ENCODE results near the gene SEC31A. TPM values are rescaled to one million over a fixed set of nuclear protein-coding genes. Genes with fewer than 3 reads are reported as not detected.
"Not testable (repeated sequence)": the region's sequence is repeated elsewhere in the genome, so short reads cannot be mapped to it uniquely, and the experiment has no call there.

The SEC31A gene
- total and polyA plus RNA-seq, 12 donors, result 137 to 355 (median 205) TPM

- H3K4me3 ChIP-seq, result no peak overlapping the region
- H3K27ac ChIP-seq, result no peak overlapping the region
- peaks cover 0 to 85% of the 10 kb centered on the region in 2 donors for H3K36me3 ChIP-seq (replicated peaks in 1 of 2)
- H3K9me3 ChIP-seq (replicated peaks in 1 of 3), result no peaks in the 10 kb centered on the region
- no peaks in the 10 kb centered on the region for H3K27me3 ChIP-seq
- intact Hi-C loops (cut with DNase I), result no loop called here
- TF ChIP-seq, protein P1, sequence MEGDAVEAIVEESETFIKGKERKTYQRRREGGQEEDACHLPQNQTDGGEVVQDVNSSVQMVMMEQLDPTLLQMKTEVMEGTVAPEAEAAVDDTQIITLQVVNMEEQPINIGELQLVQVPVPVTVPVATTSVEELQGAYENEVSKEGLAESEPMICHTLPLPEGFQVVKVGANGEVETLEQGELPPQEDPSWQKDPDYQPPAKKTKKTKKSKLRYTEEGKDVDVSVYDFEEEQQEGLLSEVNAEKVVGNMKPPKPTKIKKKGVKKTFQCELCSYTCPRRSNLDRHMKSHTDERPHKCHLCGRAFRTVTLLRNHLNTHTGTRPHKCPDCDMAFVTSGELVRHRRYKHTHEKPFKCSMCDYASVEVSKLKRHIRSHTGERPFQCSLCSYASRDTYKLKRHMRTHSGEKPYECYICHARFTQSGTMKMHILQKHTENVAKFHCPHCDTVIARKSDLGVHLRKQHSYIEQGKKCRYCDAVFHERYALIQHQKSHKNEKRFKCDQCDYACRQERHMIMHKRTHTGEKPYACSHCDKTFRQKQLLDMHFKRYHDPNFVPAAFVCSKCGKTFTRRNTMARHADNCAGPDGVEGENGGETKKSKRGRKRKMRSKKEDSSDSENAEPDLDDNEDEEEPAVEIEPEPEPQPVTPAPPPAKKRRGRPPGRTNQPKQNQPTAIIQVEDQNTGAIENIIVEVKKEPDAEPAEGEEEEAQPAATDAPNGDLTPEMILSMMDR (IDR thresholded peaks at IDR 0.05), result no peak
- TF ChIP-seq POLR2A (IDR thresholded peaks at IDR 0.05), result no peak
- 40 to 48% (median 46%) methylated on average over 1 of the region's 1 CpG for WGBS, 4 donors
- no peak for DNase-seq
- peaks cover 0 to 5% of the 10 kb centered on the region in 2 donors for H3K4me1 ChIP-seq (replicated peaks in 1 of 2)
Observed at GRCh38 chr4:82839624-82840023, 51.3 kb downstream of the SEC31A start.

DNA sequence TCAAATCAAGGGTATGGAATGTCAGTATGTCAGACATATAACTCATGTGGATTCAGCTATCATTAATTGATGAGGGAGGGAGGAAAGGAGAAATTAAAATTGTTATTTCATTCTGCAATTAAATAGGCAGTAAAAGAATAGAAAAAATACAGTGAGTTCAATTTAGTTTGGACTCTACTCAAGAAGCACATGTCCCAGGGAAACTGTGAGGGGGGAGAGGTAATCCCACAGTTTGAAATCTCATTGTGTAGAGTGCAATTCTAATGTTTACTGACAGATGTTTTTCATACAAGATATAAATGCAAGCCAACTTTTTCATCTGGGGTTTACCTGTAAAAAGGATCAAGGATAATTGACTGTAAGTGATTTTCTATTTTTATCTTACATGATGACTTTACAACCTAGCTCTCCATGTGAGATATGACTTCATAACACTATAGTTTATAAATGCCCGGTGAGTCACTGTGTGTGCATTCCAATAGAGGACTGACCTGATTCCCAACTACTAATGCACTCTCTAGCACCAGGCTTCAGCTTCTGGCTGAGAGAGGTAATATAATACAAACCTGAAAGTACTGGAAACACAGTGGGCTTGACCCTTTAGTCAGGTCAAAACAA, 57.1 kb downstream of the SEC31A start:
- Histone ChIP-seq H3K27me3 (no peaks in the 10 kb centered on the region), H3K36me3 (replicated peaks in 1 of 2) (peaks cover 0 to 43% of the 10 kb centered on the region in 2 donors), H3K9me3 (replicated peaks in 1 of 3) (peaks cover 0 to 4% (median 0%) of the 10 kb centered on the region in 3 donors), H3K27ac (peak overlapping the region in 2 of 5 donors; percentile 2 to 6), H3K4me1 (replicated peaks in 1 of 2) (peaks cover 0 to 4% of the 10 kb centered on the region in 2 donors), H3K4me3 (no peak overlapping the region)
- 49 to 64% (median 54%) methylated on average over 1 of the region's 1 CpG for WGBS, 4 donors
- peak in 3 of 7 donors; percentile 19 to 39 (median 25) for DNase-seq
- intact Hi-C loops (cut with DNase I), result no loop called here
- TF ChIP-seq POLR2A (IDR thresholded peaks at IDR 0.05), result no peak
- TF ChIP-seq, protein P1 (IDR thresholded peaks at IDR 0.05), result peak in 2 of 6 experiments; percentile 8 to 12

DNA sequence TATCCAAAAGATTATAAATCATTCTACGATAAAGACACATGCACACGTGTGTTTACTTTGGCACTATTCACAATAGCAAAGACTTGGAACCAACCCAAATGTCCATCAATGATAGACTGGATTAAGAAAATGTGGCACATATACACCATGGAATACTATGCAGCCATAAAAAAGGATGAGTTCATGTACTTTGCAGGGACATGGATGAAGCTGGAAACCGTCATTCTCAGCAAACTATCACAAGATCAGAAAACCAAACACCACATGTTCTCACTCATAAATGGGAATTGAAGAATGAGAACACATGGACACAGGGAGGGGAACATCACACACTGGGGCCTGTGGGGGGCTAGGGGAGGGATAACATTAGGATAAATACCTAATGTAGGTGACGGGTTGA, 57.9 kb downstream of the SEC31A start:
- DNase-seq; H3K4me1 ChIP-seq (replicated peaks in 1 of 2); H3K9me3 ChIP-seq (replicated peaks in 1 of 3); intact Hi-C loops (cut with DNase I); H3K27me3 ChIP-seq; H3K4me3 ChIP-seq; H3K27ac ChIP-seq: not testable (repeated sequence)
- WGBS, 4 donors, result 84 to 92% (median 90%) methylated on average over 4 of the region's 4 CpGs
- H3K36me3 ChIP-seq (replicated peaks in 1 of 2), result peaks cover 0 to 43% of the 10 kb centered on the region in 2 donors

- peaks cover 0 to 4% (median 0%) of the 10 kb centered on the region in 3 donors for H3K9me3 ChIP-seq (replicated peaks in 1 of 3)
- H3K4me3 ChIP-seq, result no peak overlapping the region
- H3K27me3 ChIP-seq, result no peaks in the 10 kb centered on the region
- no peak for TF ChIP-seq POLR2A (IDR thresholded peaks at IDR 0.05)
- TF ChIP-seq, protein P1 (IDR thresholded peaks at IDR 0.05), result no peak
- 84 to 89% (median 87%) methylated on average over 3 of the region's 3 CpGs for WGBS, 4 donors
- no peaks in the 10 kb centered on the region for H3K4me1 ChIP-seq (replicated peaks in 1 of 2)
- H3K27ac ChIP-seq, result no peak overlapping the region
- peaks cover 0 to 88% of the 10 kb centered on the region in 2 donors for H3K36me3 ChIP-seq (replicated peaks in 1 of 2)
- DNase-seq, result no peak
- intact Hi-C loops (cut with DNase I), result loop anchor here in 1 of 2 donors (10.0 kb wide), 1 partner anchor 59 kb away; no protein-coding TSS in a partner anchor
Observed at GRCh38 chr4:82825425-82825824, 65.5 kb downstream of the SEC31A start.

DNA sequence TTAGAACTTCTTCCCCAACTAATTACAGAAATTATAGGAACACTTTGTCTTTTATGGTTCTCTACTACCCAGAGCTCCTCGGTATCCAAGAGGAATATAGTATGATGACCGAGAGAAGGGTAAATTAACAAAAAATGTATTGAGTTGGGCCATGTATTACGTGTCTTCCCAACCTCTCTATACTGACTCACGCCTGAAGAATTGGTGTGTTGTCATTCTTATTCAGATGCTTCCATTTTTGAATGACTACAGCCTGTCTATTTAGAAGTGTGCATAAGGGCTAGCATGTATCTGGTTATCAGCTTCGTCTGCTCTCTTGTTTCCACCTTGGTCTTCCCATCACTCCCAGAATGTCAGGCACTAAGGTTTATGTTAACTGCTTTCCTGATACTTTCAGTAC, 67.9 kb downstream of the SEC31A start:
- DNase-seq, result no peak
- peaks cover 0 to 98% of the 10 kb centered on the region in 2 donors for H3K36me3 ChIP-seq (replicated peaks in 1 of 2)

More for the DNA sequence above, 67.9 kb downstream of the SEC31A start:
- TF ChIP-seq POLR2A (IDR thresholded peaks at IDR 0.05), result no peak
- TF ChIP-seq, protein P1 (IDR thresholded peaks at IDR 0.05), result no peak
- Histone ChIP-seq H3K4me1 (replicated peaks in 1 of 2) (no peaks in the 10 kb centered on the region), H3K9me3 (replicated peaks in 1 of 3) (no peaks in the 10 kb centered on the region), H3K27ac (no peak overlapping the region), H3K27me3 (no peaks in the 10 kb centered on the region), H3K4me3 (no peak overlapping the region)
- WGBS, 4 donors, result 90 to 97% (median 95%) methylated on average over 5 of the region's 5 CpGs
- intact Hi-C loops (cut with DNase I), result loop anchor here in 1 of 2 donors (10.0 kb wide), 1 partner anchor 62 kb away; no protein-coding TSS in a partner anchor

Data from adrenal gland (tissue), 12 donors.